ENCODE measurements around the gene GOLGA8T.
"Not testable (repeated sequence)": the region's sequence is repeated elsewhere in the genome, so short reads cannot be mapped to it uniquely, and the experiment has no call there.

- not testable (repeated sequence) for TF ChIP-seq CTCF (IDR thresholded peaks at IDR 0.05; ENCODE audit: control extremely low read depth in 1 of 3, insufficient read depth in 1 of 3, low read depth in 1 of 3, low read length in 3 of 3); BACH1 (IDR thresholded peaks at IDR 0.05; ENCODE audit: low read length); POLR2AphosphoS5 (IDR thresholded peaks at IDR 0.05; ENCODE audit: low read depth, low read length); TCF12 (IDR thresholded peaks at IDR 0.05; ENCODE audit: low read depth, low read length); POLR2A (IDR thresholded peaks at IDR 0.05; ENCODE audit: control extremely low read depth in 1 of 2, low read depth in 2 of 2, low read length in 2 of 2); SUZ12 (IDR thresholded peaks at IDR 0.05; ENCODE audit: low read length)
Measured at GRCh38 chr15:30167403-30167802, 32.6 kb downstream of the GOLGA8T start.
